Activated naive CD4-positive, alpha-beta T cell treated with anti-CD3 and anti-CD28 coated beads, Interleukin-2, amount 10 ng/mL, durations not matched to agents 7 days and 5 days (primary cell): Measurements from ENCODE around the gene C1orf226.

Experiments used
- CTCF ChIA-PET: fragments of 350-600 bp; sonication (Branson Sonifier 250); formaldehyde crosslinking; loops from one replicate; lab custom pipeline; 2021; ENCODE audit warnings: antibody characterized with exemption; lab: Charles Lee
- DNase-seq: peaks from one replicate; pipeline ENCODE4 v3.0.0-alpha.2; 2020
- H3K27ac Mint-ChIP-seq: one replicate; pipeline ENCODE4 v1.8.0; 2021; ENCODE audit warnings: mild to moderate bottlenecking, moderate library complexity, mixed read lengths
- H3K27me3 Mint-ChIP-seq: one replicate; pipeline ENCODE4 v1.8.0; 2021; ENCODE audit warnings: mild to moderate bottlenecking, mixed read lengths
- H3K36me3 Mint-ChIP-seq: one replicate; pipeline ENCODE4 v1.8.0; 2021; ENCODE audit warnings: mixed read lengths
- H3K4me1 Mint-ChIP-seq: one replicate; pipeline ENCODE4 v1.8.0; 2021; ENCODE audit warnings: mixed read lengths
- H3K4me3 Mint-ChIP-seq: one replicate; pipeline ENCODE4 v1.8.0; 2021; ENCODE audit warnings: mild to moderate bottlenecking, moderate library complexity, mixed read lengths
- H3K9me3 Mint-ChIP-seq: one replicate; pipeline ENCODE4 v1.8.0; 2021; ENCODE audit warnings: mixed read lengths

C1orf226 gene

GRCh38 chr1:162384116-162384515, 2.6 kb downstream of the C1orf226 start:
- H3K4me1 Mint-ChIP-seq, result no peaks in the 10 kb centered on the region
- no peaks in the 10 kb centered on the region for H3K36me3 Mint-ChIP-seq
- H3K27me3 Mint-ChIP-seq, result peaks cover 7% of the 10 kb centered on the region
- DNase-seq, result no peak
- H3K9me3 Mint-ChIP-seq, result no peaks in the 10 kb centered on the region
- no peak overlapping the region for H3K27ac Mint-ChIP-seq
- CTCF ChIA-PET, result no interaction called here
- no peak overlapping the region for H3K4me3 Mint-ChIP-seq

GRCh38 chr1:162384601-162385279, 3.2 kb downstream of the C1orf226 start:
- no peak for DNase-seq
- H3K27ac Mint-ChIP-seq, result no peak overlapping the region
- CTCF ChIA-PET, result interaction anchor here (1.3 kb wide), 1 partner anchor 329 kb away, joined by 3 read pairs; no protein-coding TSS in a partner anchor
- peaks cover 13% of the 10 kb centered on the region for H3K27me3 Mint-ChIP-seq
- H3K9me3 Mint-ChIP-seq, result no peaks in the 10 kb centered on the region
- H3K36me3 Mint-ChIP-seq, result no peaks in the 10 kb centered on the region
- H3K4me3 Mint-ChIP-seq, result no peak overlapping the region
- peaks cover 4% of the 10 kb centered on the region for H3K4me1 Mint-ChIP-seq

- Mint-ChIP-seq H3K36me3 (no peaks in the 10 kb centered on the region), H3K4me1 (peaks cover 4% of the 10 kb centered on the region), H3K9me3 (no peaks in the 10 kb centered on the region), H3K27me3 (peaks cover 19% of the 10 kb centered on the region), H3K27ac (no peak overlapping the region), H3K4me3 (no peak overlapping the region)
- no peak for DNase-seq
- CTCF ChIA-PET, result interaction anchor here (1.3 kb wide), 1 partner anchor 329 kb away, joined by 3 read pairs; no protein-coding TSS in a partner anchor
These were observed 3.7 kb downstream of the C1orf226 start for GRCh38 chr1:162385280-162385623.

- Mint-ChIP-seq H3K27ac (no peak overlapping the region), H3K27me3 (peaks cover 23% of the 10 kb centered on the region), H3K36me3 (no peaks in the 10 kb centered on the region), H3K4me1 (peaks cover 4% of the 10 kb centered on the region), H3K4me3 (no peak overlapping the region), H3K9me3 (no peaks in the 10 kb centered on the region)
- CTCF ChIA-PET, result interaction anchor here (1.3 kb wide), 1 partner anchor 330 kb away, joined by 3 read pairs; no protein-coding TSS in a partner anchor
- no peak for DNase-seq
These were observed 4.2 kb downstream of the C1orf226 start for GRCh38 chr1:162385702-162386101.

- no peaks in the 10 kb centered on the region for H3K9me3 Mint-ChIP-seq
- peaks cover 4% of the 10 kb centered on the region for H3K4me1 Mint-ChIP-seq
- CTCF ChIA-PET, result interaction anchor here (1.3 kb wide), 1 partner anchor 330 kb away, joined by 3 read pairs; no protein-coding TSS in a partner anchor
- DNase-seq, result no peak
- peaks cover 26% of the 10 kb centered on the region for H3K27me3 Mint-ChIP-seq
- H3K27ac Mint-ChIP-seq, result no peak overlapping the region
- no peak overlapping the region for H3K4me3 Mint-ChIP-seq
- no peaks in the 10 kb centered on the region for H3K36me3 Mint-ChIP-seq
These were observed 5.0 kb downstream of the C1orf226 start for GRCh38 chr1:162386292-162387225.

- CTCF ChIA-PET, result no interaction called here
- peaks cover 26% of the 10 kb centered on the region for H3K27me3 Mint-ChIP-seq
- no peaks in the 10 kb centered on the region for H3K36me3 Mint-ChIP-seq
- H3K27ac Mint-ChIP-seq, result no peak overlapping the region
- peaks cover 4% of the 10 kb centered on the region for H3K4me1 Mint-ChIP-seq
- no peaks in the 10 kb centered on the region for H3K9me3 Mint-ChIP-seq
- no peak for DNase-seq
- H3K4me3 Mint-ChIP-seq, result no peak overlapping the region
These were observed 5.9 kb downstream of the C1orf226 start for GRCh38 chr1:162387226-162388082.

- no peak for DNase-seq
- no peak overlapping the region for H3K27ac Mint-ChIP-seq
- no peak overlapping the region for H3K4me3 Mint-ChIP-seq
- CTCF ChIA-PET, result interaction anchor here (2.1 kb wide), 1 partner anchor 332 kb away, joined by 7 read pairs; no protein-coding TSS in a partner anchor
- H3K9me3 Mint-ChIP-seq, result no peaks in the 10 kb centered on the region
- H3K4me1 Mint-ChIP-seq, result peaks cover 4% of the 10 kb centered on the region
- H3K27me3 Mint-ChIP-seq, result peaks cover 26% of the 10 kb centered on the region
- no peaks in the 10 kb centered on the region for H3K36me3 Mint-ChIP-seq
These were observed 6.6 kb downstream of the C1orf226 start for GRCh38 chr1:162388083-162388594.

GRCh38 chr1:162388615-162389014, 7.1 kb downstream of the C1orf226 start:
- Mint-ChIP-seq H3K27ac (no peak overlapping the region), H3K27me3 (peaks cover 26% of the 10 kb centered on the region)
- no peak for DNase-seq

GRCh38 chr1:162389021-162389818, 7.7 kb downstream of the C1orf226 start:
- CTCF ChIA-PET, result interaction anchor here (1.2 to 2.1 kb wide), 2 partner anchors 24 to 333 kb away, joined by 5 to 7 read pairs; no protein-coding TSS in a partner anchor
- Mint-ChIP-seq H3K36me3 (no peaks in the 10 kb centered on the region), H3K27me3 (peaks cover 26% of the 10 kb centered on the region), H3K9me3 (no peaks in the 10 kb centered on the region), H3K27ac (no peak overlapping the region), H3K4me1 (peaks cover 4% of the 10 kb centered on the region), H3K4me3 (no peak overlapping the region)
- no peak for DNase-seq

More at GRCh38 chr1:162388615-162389014, 7.1 kb downstream of the C1orf226 start:
- CTCF ChIA-PET, result interaction anchor here (1.2 to 2.1 kb wide), 2 partner anchors 23 to 332 kb away, joined by 5 to 7 read pairs; no protein-coding TSS in a partner anchor
- peaks cover 4% of the 10 kb centered on the region for H3K4me1 Mint-ChIP-seq
- H3K36me3 Mint-ChIP-seq, result no peaks in the 10 kb centered on the region
- no peak overlapping the region for H3K4me3 Mint-ChIP-seq
- no peaks in the 10 kb centered on the region for H3K9me3 Mint-ChIP-seq

GRCh38 chr1:162389971-162390370, 8.4 kb downstream of the C1orf226 start:
- DNase-seq, result no peak
- Mint-ChIP-seq H3K36me3 (no peaks in the 10 kb centered on the region), H3K9me3 (no peaks in the 10 kb centered on the region), H3K4me1 (peaks cover 4% of the 10 kb centered on the region), H3K27ac (no peak overlapping the region), H3K27me3 (peaks cover 26% of the 10 kb centered on the region), H3K4me3 (no peak overlapping the region)
- CTCF ChIA-PET, result interaction anchor here (1.1 to 2.1 kb wide), 3 partner anchors 24 to 597 kb away, joined by 3 to 7 read pairs (median 5); no protein-coding TSS in a partner anchor

GRCh38 chr1:162390396-162391185, 9.1 kb downstream of the C1orf226 start:
- H3K4me3 Mint-ChIP-seq, result no peak overlapping the region
- no peaks in the 10 kb centered on the region for H3K36me3 Mint-ChIP-seq
- peaks cover 4% of the 10 kb centered on the region for H3K4me1 Mint-ChIP-seq
- no peaks in the 10 kb centered on the region for H3K9me3 Mint-ChIP-seq
- CTCF ChIA-PET, result interaction anchor here (1.1 to 2.1 kb wide), 5 partner anchors 11 to 598 kb away, joined by 3 to 10 read pairs (median 6); no protein-coding TSS in a partner anchor
- no peak overlapping the region for H3K27ac Mint-ChIP-seq
- peaks cover 26% of the 10 kb centered on the region for H3K27me3 Mint-ChIP-seq
- DNase-seq, result no peak
